Kidney (tissue), 14 donors: Measurements from ENCODE around the gene LGALS7B. TPM values are rescaled to one million over a fixed set of nuclear protein-coding genes. Genes with fewer than 3 reads are reported as not detected.

ENCODE experiments used
- DNase-seq, 5 donors: peaks; one replicate each; pipeline ENCODE4 v3.0.0-alpha.2; 2013 to 2020
- FAIRE-seq: peaks from 2 replicates; lab custom pipeline; 2012; peaks lifted over from hg19 to GRCh38; lab: Jason Lieb, UNC
- H3K27ac ChIP-seq, 2 donors: one replicate each; pipeline ENCODE4 v1.7.0; 2013; ENCODE audit warnings: low read depth in 2 of 2, low read length in 2 of 2, inconsistent platforms in 1 of 2
- H3K27me3 ChIP-seq: one replicate; pipeline ENCODE4 v1.7.1; 2013; ENCODE audit warnings: low read length, inconsistent platforms; ENCODE audit not compliant: control insufficient read depth, insufficient read depth
- H3K36me3 ChIP-seq, 3 donors: one replicate each; pipeline versions ENCODE4 v1.7.0 to v1.7.1; 2013; ENCODE audit warnings: low read length in 3 of 3, control low read depth in 1 of 3, inconsistent platforms in 1 of 3; ENCODE audit not compliant: insufficient read depth in 3 of 3, control insufficient read depth in 2 of 3
- H3K4me1 ChIP-seq, 3 donors: one replicate each; pipeline versions ENCODE4 v1.7.0 to v1.7.1; 2013; ENCODE audit warnings: low read length in 3 of 3, inconsistent platforms in 1 of 3, low read depth in 1 of 3; ENCODE audit not compliant: control insufficient read depth in 2 of 3, insufficient read depth in 2 of 3
- H3K4me3 ChIP-seq, 3 donors: one replicate each; pipeline versions ENCODE4 v1.7.0 to v1.8.1; 2013; ENCODE audit warnings: low read length in 3 of 3, control low read depth in 1 of 3, inconsistent platforms in 1 of 3
- H3K9ac ChIP-seq, 3 donors: one replicate each; pipeline versions ENCODE4 v1.7.0 to v1.7.1; 2013; ENCODE audit warnings: low read length in 3 of 3, control low read depth in 1 of 3, inconsistent platforms in 1 of 3
- H3K9me3 ChIP-seq, 3 donors: one replicate each; pipeline versions ENCODE4 v1.7.0 to v1.7.1; 2013; ENCODE audit warnings: low read length in 3 of 3, control low read depth in 1 of 3, inconsistent platforms in 1 of 3; ENCODE audit not compliant: control insufficient read depth in 2 of 3, insufficient read depth in 1 of 3
- CTCF ChIP-seq: IDR thresholded peaks from 3 replicates; pipeline ENCODE4 v1.5.1; 2012; ENCODE audit warnings: mild to moderate bottlenecking, moderate library complexity, borderline replicate concordance; ENCODE audit not compliant: insufficient read depth; ENCODE audit errors: extremely low read depth
- intact Hi-C: fragments of 100-400 bp; cut with DNase I; formaldehyde crosslinking; loops from one replicate; pipeline ENCODE4 v1.11.1; 2022
- polyA plus RNA-seq: library from polyadenylated mRNA; stranded (reverse); fragments of 350-450 nt; fragmentation: Illumina TruSeq; extraction: RNeasy Lipid Tissue Mini Kit (QIAGEN cat#74804); gene quantifications from one replicate; pipeline ENCODE4 v1.2.3, GENCODE V29; 2014; ENCODE audit warnings: low read depth, low replicate concordance; ENCODE audit not compliant: insufficient read depth
- total RNA-seq: library from RNA; stranded (reverse); fragmentation: NEBNext Ultra II Directional; extraction: Animal tissue kit (Norgen Biotek cat#: 25700); gene quantifications from one replicate; pipeline ENCODE4 v1.2.1, GENCODE V29; 2021
- donor health status: control.
- donor health status: control.
- donor health status: control.
- donor health status: control.
- donor health status: control.
- donor health status: DM: yes; HTN: yes; CAD: no.
- donor health status: Normal renal cell carcinoma (clear cell type).

The LGALS7B gene
- total and polyA plus RNA-seq, 2 donors from 2014 or later, result 3.7 TPM; not detected in 1

GRCh38 chr19:38800577-38801347 is 11.8 kb downstream of the LGALS7B start:
- Histone ChIP-seq H3K36me3 (no peaks in the 10 kb centered on the region), H3K9me3 (no peaks in the 10 kb centered on the region), H3K4me1 (peaks cover 0 to 2% (median 0%) of the 10 kb centered on the region in 3 donors), H3K4me3 (no peak overlapping the region), H3K27me3 (no peaks in the 10 kb centered on the region), H3K9ac (no peak overlapping the region), H3K27ac (no peak overlapping the region)
- no peak for TF ChIP-seq CTCF
- no peak for FAIRE-seq
- DNase-seq, result no peak
- intact Hi-C loops, result loop anchor here (10.0 kb wide), 1 partner anchor 46 kb away; no protein-coding TSS in a partner anchor

GRCh38 chr19:38801359-38802095 is 12.5 kb downstream of the LGALS7B start:
- FAIRE-seq, result no peak
- Histone ChIP-seq H3K27me3 (no peaks in the 10 kb centered on the region), H3K9ac (no peak overlapping the region), H3K4me1 (peaks cover 0 to 2% (median 0%) of the 10 kb centered on the region in 3 donors), H3K27ac (no peak overlapping the region), H3K36me3 (no peaks in the 10 kb centered on the region), H3K4me3 (no peak overlapping the region), H3K9me3 (no peaks in the 10 kb centered on the region)
- intact Hi-C loops, result loop anchor here (10.0 kb wide), 1 partner anchor 47 kb away; no protein-coding TSS in a partner anchor
- DNase-seq, result peak in 1 of 5 donors; percentile 20
- no peak for TF ChIP-seq CTCF

DNA sequence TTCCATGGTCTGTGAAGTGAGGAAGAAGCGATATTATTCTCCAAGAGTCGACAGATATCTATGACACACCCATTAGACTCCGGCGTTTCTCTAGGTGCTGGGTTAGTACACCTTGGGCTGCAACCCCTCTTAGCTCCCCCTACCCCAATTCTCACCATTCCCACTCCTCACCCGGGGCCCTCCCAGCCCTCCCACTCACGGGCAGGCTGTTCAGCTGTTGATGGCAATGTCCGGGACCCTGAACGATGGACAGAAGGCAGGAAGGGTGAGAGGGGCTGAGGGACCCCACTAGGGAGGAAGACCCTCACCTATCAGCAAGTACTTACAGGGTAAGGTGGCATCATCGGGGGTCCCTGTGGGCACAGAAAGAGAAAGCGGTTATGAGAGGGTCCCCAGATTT is 14.5 kb downstream of the LGALS7B start:
- Histone ChIP-seq H3K9ac (no peak overlapping the region), H3K4me1 (peaks cover 0 to 2% (median 0%) of the 10 kb centered on the region in 3 donors), H3K36me3 (no peaks in the 10 kb centered on the region), H3K27ac (no peak overlapping the region), H3K9me3 (no peaks in the 10 kb centered on the region), H3K27me3 (no peaks in the 10 kb centered on the region), H3K4me3 (no peak overlapping the region)
- intact Hi-C loops, result loop anchor here (10.0 kb wide), 1 partner anchor 49 kb away; no protein-coding TSS in a partner anchor
- FAIRE-seq (no peak), DNase-seq (peak in 1 of 5 donors; percentile 53)
- TF ChIP-seq CTCF, result no peak
